Stimulated activated CD8-positive, alpha-beta memory T cell treated with anti-CD3 and anti-CD28 coated beads, Interleukin-15, amount 100 ng/mL, for 4 hours (primary cell): ENCODE results near the gene B3GAT1.
"Not testable (repeated sequence)": the region's sequence is repeated elsewhere in the genome, so short reads cannot be mapped to it uniquely, and the experiment has no call there.

ENCODE experiments used
- DNase-seq, 2 donors: peaks; one replicate each; pipeline ENCODE4 v3.0.0-alpha.2; 2020; ENCODE audit warnings: low read depth in 2 of 2

B3GAT1 gene

DNA sequence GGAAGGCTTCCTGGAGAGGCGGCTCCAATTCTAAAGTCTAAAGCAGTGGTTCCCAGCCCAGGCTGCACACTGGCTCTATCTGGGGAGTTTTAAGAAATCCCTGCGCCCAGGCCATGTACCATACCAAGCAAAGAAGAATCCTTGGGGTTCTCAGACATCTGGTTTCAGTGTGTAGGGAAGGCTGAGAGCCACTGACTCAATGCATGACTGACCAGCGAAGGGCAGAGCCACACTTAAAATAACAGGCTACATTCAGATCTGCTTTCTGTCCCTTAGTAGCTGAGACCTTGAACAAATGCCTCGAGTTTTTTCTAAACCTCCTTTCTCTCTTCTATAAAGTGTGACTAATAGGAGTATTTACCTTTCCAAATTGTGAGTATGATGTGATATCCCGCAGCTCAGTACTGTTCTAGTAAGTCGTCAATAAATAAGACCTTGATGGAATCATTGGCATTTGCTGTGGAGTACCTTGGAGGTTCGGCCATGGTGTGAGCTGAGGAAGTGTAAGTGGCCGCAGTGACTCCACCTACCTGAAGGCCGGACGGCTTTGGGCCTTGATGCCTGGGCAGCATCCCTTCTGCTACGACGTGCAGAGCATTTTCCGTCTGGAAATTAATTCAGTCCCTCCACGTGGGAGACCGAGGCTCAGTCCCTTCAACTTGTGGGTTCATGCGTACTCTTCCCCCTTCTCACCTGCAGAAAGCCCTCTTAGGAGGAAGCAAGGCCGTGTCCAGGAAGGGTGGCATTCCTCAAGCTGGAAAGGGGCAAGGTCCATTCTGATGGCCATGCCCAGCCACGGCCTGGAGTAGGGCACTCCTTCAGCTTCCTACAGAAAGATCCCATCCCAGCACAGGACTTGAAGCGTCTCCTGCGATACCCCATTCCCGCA is 55.1 kb downstream of the B3GAT1 start:
- no peak for DNase-seq

DNA sequence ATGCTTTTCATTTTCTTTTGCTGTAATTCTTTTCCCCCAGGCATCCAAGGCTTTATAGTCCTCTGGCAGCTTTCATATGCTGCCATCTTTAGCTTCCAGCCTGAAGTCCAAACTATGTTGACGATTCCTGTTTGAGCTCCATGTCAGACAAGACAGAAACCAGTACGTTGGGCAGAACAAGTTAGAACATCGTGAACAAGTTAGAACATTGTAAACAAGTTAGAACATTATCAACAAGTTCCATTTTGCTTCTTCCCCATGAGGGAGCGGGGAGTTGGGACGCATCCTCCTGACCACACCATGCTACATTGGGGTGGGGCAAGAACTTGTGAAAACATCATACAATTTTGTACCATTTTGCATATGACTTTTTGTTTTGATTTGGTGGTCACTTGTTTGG is 56.4 kb downstream of the B3GAT1 start:
- no peak for DNase-seq

DNA sequence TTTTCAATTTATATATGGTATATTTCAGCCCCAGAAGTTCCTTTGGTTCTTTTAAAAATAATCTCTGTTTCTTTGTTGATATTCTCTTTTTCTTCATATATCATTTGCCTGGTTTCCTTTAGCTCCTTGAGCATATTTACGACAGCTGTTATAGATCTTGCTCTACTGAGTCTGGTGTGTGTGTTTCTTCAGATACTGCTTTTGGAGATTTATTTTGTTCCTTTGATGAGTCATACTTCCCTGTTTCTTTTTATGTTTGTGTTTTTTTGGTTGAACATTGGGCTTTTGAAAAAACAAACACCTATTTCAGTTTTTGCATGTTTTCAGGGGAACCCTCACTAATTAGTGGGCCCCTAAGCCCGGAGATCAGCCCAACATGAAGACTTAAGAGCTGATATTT is 56.9 kb downstream of the B3GAT1 start:
- DNase-seq: no peak

DNA sequence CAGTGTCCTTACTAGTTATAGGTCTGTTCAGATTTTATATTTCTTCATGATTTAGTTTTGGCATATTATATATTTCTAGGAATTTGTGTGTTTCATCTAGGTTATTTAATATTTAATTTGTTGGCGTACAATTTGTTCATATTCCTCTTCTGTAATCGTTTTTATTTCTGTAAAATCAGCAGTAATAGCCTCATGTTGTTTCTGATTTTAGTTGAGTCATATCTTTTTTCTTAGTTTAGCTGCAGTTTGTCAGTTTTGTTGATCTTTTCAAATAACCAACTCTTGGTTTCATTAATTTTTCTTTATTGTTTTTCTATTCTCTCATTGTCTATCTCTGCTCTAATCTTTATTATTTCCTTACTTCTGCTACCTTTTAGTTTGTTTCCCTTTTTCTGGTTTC is 59.9 kb downstream of the B3GAT1 start:
- no peak for DNase-seq

DNA sequence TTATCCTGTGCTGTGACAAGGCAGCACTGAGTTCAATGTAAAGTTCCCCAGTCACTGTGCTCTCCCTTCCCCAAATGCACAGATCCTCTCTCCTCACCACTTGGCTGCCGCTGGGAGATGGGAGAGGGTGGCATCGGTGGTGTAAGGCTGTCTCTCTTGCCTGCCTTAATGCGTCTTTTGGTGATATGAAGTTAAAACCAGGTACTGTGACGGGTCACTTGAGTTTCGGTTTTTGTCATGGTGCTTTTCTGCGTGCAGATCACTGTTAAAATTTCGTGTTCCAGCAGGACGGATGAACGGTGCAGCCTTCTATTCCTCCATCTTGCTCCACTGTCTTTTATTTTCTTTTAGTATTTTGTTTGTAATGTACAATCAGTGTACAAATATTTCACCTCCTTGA is 61.7 kb downstream of the B3GAT1 start:
- DNase-seq: no peak

DNA sequence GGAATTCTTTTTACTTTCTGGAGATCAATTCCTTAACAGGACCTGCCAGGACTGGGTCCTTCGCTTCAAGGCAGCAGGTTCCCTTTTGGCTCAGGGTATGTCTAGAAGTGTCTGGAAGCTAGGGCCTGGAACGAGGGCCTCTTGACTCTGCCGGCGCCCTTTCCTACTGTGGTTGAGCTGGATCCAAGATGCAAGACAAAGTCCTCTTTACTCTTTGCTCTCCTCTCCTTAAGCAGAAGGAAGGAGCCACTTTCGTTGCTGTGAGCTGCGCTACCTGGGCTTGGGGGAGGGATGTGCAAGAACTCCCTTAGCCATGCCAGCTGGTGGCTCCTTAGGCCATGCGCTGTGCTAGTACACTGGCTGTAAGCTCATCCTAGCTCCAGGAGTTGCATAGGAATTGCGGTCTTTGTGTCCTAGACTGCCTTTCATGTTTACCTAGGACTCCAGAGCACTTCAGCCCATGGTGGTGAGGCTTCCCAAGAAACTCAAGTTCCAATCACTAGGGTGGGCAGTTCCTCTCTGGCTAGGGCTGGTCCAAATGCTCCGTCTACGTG is 62.2 kb downstream of the B3GAT1 start:
- no peak for DNase-seq

DNA sequence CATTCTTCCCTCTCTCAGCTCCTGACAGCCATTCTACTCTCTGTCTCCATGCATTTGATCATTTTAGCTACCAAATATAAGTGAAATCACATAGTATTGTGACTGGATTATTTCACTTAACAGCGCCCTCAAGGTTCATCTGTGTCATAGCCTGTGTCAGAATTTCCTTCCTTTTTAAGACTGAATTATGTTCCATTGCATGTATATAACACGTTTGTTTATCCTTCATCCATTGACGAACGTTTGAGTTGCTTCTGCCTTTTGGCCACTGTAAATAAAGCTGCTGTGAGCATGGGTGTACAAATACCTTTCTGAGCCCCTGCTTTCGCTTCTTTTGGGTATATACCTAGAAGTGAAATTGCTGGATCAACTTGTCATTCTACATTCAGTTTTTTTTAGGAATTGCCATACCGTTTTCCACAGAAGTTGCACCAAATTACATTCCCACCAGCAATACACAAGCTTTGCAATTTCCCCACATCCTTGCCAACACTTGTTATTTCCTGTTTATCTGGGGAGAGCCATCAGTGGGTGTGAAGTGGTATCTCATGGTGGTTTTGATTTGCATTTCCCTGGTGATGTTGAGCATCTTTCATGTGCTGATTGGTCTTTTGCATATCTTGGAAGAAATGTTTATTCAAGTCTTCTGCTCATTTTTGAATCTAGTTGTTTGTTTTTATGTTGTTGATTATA is 62.8 kb downstream of the B3GAT1 start:
- no peak for DNase-seq

DNA sequence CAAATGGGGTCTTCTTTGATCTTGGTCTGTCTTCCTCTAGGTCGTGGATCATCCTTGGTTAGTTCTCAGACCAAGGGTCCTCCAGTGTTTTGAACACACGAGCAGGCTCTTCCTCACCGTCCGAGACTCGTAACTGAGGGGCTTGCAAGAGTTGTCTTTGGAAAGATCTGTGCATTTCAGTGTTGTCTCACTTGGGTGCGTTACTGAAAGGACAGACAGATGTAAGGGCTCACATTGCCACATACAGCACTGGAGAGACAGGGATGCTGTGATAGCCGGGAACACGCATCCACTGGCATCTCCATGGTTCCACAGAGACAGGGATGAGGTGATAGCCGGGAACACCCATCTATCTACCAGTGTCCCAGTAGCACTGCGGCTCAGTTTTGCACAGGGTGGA is 64.6 kb downstream of the B3GAT1 start:
- DNase-seq: no peak

DNA sequence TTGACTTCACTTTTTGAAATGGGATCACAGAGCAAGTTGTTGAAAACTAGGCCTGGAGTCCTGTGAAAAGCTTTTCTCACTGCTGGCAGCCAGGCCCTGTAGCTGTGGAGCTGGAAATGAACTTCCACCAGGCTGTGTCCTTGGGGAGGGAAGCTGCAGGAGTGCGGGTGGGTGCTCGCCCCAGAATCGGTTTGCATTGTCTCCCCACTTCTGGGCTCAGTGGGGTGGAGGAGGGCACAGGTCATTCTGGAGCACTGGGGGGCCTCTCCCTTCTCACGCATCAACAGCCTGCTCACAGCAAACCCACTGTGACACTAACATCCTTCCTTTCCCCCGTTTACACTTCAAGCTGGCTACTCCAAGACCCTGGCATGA is 65.1 kb downstream of the B3GAT1 start:
- no peak for DNase-seq

DNA sequence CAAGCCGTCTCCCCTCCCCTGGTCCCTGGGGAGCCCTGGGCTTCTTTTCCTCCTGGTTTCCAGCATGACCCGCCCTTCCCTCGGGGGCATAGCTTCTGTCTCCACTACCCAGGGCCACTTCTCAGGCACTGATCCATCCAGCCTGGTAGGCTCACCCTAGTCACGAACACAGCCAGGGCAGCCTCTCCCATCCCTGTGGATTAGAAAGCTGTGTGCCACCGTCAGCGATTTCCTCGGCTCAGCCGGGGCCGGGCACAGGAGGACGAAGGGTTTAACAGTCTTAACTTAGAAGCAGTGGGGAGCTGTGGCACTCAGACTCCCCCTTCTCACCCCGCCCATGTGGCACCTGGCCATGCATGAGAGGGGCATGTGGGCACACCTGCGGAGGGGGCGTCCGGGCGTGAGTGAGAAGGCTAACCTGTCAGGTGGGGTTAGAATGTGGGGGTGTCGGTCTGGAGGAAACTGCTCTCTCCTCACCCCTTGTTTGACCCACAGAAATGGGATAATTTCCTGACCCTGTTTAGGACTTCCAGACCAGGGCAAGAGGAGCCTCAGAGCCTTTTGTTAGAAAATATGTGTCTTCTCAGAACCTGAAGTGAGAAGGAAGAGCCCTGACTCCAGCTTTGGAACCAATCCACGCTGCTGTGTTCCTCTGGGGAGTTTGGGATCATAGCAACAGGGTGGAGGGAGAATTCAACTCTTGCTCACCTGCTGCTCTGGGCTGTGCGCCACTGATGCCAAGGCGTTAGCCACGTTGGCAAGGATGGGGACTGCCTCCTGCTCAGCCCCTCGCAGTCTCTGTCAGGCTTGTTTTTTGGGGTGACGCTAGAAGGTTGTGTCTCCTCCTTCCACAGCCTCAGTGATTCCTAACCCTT is 65.7 kb downstream of the B3GAT1 start:
- DNase-seq: no peak

DNA sequence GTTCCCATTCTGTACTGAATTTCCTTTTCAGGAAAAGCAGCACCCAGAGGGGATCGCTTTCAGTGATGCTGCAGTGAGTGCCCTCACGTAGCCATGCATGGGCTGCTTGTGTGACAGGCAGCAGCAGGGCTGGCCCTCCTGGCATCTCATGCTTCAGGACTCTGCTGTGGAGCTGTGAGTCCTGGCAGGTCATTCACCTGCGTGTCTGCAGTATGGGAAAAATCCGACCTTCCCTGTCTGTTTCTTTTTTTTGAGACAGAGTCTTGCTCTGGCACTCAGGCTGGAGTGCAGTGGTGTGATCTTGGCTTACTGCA is 66.8 kb downstream of the B3GAT1 start:
- no peak for DNase-seq

DNA sequence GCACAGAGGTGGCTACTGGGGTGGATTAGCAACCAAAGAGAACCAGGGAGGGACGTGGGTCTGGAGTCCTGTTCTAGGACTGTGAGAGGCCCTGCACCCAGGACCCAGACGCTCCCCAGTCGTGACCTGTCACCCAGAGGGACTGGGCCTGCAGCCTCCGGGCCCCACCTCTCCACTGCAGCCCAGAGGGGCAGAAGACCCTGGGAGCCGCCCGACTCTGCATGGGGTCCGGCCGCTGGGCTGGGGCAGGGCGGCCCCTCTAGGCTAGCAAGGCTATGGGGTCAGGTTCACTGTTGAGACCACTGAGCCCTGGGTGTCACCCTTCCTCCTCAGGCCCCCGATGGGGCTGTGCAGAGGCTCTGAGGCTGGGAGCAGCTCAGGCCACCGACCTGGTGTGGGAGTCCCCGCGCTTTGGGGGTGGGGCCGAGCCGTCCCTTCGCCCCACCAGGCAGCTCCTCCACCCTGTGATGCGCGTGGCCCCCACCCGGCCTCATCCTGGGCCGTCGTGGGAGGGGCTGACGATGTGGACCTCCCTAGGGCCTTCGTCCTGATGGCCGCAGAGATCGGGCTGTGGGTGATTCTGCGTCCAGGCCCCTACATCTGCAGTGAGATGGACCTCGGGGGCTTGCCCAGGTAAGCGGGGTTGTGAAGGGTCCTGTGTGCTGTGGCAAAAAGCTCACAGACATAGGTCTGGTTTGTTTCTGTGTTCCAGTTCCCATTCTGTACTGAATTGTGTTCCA is 67.4 kb downstream of the B3GAT1 start:
- DNase-seq: not testable (repeated sequence)

DNA sequence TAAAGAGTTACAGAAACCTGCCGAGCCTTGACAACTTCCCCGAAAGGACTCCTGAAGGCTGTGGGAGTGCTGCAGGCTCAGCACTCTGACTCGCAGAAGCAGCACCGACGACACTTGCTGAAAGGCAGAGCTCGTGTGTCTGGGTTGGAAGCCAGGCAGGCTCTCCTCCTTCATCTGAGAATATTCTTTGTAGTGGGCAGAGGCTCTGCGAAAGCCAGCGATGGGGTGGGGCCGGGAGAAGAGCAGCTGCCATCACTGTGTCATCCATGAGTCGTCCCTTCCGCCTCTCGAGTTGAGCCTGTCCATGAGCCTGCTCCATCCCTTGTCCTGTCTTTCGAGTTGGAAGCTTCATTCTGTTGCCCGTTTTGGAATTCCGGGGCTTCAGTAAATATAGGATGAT is 68.4 kb downstream of the B3GAT1 start:
- DNase-seq: no peak

DNA sequence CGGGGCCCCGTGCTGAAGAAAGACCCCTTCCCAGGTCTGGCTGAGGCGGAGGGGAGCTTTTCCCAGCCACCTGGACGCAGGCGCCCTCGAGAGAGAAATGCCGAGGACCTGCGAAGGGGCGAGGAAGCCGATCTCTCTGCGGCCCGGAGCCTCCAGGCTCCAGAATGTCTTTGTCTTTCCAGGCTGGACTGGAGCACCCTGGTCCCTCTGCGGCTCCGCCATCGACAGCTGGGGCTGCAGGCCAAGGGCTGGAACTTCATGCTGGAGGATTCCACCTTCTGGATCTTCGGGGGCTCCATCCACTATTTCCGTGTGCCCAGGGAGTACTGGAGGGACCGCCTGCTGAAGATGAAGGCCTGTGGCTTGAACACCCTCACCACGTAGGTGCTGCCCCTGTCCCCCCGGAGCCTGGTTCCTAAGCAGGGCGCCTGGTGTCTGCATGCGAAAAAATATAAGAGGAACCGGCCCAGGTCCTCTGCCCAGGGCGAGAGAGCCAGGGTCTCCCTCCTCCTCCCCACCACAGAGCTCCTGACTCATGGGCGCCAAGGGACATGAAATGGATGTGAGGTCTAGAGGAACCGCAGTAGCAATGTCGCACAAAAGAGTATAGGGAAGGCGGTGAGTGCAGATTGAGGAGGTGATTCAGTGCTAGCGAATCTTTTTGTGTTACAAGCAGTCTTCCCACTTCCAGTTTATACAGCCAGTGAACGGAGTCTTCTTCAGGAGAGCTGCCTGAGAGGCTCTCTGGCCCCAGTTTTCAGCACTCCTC is 69.3 kb downstream of the B3GAT1 start:
- DNase-seq: no peak

DNA sequence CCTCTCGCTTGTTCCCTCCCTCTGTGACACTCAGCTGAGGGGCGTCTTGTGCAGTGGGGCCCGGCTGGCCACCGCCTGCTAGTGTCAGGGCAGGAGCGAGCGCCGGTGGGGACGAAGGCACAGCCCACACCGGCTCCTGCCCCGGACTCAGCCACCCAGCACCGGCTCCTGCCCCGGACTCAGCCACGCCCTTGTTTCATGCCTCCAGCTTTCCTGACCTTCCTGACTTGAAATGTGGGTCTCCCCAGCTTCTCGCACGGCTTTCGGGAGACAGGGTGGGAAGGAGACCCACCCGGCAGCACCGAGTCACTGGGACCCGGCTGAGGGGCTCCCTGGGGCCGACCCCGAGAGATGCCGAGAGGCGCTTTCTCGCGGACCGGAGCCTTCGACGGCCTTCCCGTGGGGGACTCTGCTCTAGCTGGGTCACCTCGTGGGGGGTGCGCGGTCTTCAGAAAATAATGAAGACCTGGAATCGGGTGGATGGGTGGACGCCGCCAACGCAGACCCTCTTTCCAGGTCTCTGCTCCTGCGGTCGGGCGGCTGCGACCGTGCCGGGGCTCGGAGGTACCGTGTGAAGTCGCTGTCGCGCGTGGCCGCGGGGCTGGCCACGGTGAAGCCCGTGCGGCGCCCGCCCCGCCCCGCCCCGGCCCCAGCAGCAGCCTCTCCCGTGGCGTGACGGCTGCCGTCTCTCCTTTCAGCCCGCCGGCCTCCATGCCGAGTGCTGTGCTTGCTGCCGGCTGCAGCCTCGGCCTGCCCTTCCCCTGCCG is 70.1 kb downstream of the B3GAT1 start:
- no peak for DNase-seq

DNA sequence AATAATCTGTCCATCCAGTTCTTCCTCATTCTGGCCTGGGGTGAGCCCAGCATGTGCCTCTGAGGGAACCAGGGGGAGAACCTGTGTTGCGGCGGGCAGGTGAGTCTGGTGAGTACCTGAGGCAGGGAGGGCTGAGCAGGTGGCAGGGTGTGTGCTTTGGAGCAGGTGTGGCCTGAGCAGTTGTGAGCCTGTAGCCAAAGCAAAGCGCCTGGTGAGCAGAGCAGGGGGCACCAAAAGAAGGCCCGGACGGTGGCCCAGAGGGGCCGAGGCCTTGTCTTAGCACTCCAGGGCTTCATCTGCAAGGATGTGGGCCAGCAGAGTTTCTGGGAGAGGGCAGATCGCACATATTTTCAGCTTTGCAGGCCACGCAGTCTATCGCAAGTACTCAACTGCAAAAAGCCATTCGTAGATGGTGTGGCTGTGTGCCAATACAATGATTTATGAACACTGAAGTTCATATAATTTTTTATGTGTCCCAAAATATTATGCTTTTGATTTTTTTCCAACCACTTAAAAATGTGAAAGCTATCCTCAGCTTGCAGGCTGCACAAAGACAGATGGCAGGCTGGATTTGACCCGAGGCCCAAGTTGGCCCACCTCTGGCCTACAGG is 71.6 kb downstream of the B3GAT1 start:
- DNase-seq: no peak

DNA sequence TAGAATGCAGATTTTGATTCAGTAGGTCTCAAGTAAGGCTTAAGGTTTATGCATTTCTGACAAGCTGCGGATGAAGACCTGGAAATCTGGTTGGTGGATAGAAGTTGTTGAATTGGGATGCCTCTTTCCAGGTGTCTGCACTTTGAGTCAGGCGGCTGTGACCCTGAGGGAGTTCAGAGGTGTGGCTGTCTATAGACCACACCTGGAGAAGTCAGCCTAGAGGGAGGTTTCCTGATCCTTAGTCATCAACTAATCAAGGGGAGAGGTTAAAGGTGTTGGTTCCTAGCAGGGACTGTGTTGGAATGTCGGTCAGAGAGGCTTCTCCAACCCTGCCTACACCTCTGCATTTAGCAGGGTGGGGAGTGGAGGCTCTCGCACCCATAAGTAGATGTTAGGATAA is 72.3 kb downstream of the B3GAT1 start:
- no peak for DNase-seq

DNA sequence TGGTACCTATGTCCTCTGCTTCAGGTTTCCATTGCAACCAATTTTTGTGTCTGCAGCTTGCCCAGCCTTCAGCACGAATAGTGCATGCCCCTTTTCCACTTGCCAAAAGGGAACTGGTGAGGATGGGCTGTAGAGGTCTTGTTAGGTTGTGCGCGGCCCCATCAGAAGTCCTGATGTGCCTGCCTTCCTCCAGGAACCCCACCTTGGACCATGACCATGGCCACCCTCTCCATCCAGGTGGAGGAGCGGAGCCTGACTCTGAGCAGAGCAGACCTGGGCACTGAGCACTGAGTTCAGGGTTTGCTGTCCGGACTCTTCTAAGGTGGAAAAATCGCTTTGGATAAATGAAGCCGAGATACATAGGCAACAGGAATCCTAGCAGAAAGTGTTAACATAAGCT is 73.4 kb downstream of the B3GAT1 start:
- DNase-seq: no peak

DNA sequence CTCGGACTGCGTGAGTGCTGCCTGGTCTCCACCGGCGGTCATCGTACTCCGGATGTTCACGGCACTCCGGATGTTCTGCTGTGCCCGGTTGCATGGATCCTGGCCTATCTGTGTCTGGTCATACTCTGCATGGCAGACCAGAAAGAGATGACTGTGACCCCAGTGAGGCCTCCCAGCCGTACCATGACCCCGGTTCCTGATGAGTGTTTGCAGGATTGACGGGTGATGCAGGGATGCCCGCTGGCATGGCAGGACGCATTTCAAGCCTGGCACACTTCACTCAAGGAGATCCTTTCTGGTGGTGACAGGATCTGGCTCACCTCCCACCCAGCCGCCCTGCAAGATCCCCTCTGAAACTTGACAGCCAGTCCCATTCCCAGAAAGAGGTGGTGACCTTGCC is 74.0 kb downstream of the B3GAT1 start:
- no peak for DNase-seq

DNA sequence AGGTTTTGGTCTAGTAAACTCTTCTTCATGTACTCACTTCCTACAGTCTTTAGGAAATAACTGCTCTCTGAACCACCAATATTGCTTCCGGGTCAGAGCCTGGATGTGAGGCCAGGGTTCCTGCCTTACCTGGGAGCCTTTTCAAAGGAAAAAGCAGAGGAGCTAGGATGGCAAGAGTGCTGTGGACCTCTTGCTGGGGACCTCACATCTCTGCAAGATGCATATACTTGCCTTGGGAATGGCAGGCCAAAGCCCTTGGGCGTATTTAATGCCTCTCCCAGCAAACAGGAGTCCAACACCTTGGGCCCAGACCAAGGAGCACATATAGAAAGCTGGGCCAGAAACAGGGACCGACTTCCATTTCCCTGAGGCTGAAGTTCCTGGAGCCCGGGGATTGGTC is 75.0 kb downstream of the B3GAT1 start:
- DNase-seq: no peak
